ENCODE measurements around the gene KCTD16.

GRCh38 chr5:144422018-144422727 lies 251.5 kb downstream of the KCTD16 start:
- TF ChIP-seq CTCF (IDR thresholded peaks at IDR 0.05) (no peak), POLR2A (IDR thresholded peaks at IDR 0.05) (no peak)

Data from body of pancreas (tissue), 4 donors.